Measurements from ENCODE around the gene KATNA1. TPM values are rescaled to one million over a fixed set of nuclear protein-coding genes. Genes with fewer than 3 reads are reported as not detected.

The KATNA1 gene
- total and polyA plus RNA-seq, 4 donors, result 3.1 to 14.5 (median 6.5) TPM

DNA sequence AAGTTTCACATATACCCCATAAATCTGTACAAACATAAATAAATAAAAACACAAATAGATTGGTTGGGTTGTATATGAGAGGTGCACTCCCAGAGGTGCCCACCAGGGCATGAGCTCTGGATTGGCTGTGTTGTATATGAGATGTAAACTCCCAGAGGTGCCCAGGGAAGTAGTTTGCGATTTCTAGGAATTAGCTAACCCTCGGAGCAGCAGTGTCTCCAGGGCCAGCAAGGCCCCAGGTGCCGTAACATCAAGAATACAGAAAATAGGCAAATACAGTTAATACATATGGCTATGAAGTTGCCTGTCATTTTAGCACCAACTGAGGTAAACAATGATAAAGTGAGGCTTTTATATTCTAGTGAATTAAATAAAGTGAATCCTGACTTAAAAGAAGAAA, 87.8 kb downstream of the KATNA1 start:
- no peak for DNase-seq (ENCODE audit: low spot score)
- Histone ChIP-seq H3K9me3 (ENCODE audit: control insufficient read depth in 4 of 4, low read length in 3 of 4) (no peaks in the 10 kb centered on the region), H3K9ac (ENCODE audit: low read depth in 1 of 2, low read length in 2 of 2) (no peak overlapping the region), H3K4me3 (ENCODE audit: low read depth in 1 of 3, low read length in 3 of 3) (no peak overlapping the region), H3K27ac (ENCODE audit: low read depth in 1 of 2, low read length in 2 of 2) (no peak overlapping the region), H3K4me1 (ENCODE audit: control insufficient read depth in 4 of 4, insufficient read depth in 4 of 4, low read length in 3 of 4) (peaks cover 0 to 5% (median 3%) of the 10 kb centered on the region in 4 donors), H3K27me3 (ENCODE audit: control insufficient read depth in 4 of 4, insufficient read depth in 4 of 4, low read length in 3 of 4) (no peaks in the 10 kb centered on the region), H3K36me3 (ENCODE audit: control insufficient read depth in 4 of 4, insufficient read depth in 3 of 4, low read depth in 1 of 4, low read length in 3 of 4) (no peaks in the 10 kb centered on the region)
- TF ChIP-seq, protein P1, sequence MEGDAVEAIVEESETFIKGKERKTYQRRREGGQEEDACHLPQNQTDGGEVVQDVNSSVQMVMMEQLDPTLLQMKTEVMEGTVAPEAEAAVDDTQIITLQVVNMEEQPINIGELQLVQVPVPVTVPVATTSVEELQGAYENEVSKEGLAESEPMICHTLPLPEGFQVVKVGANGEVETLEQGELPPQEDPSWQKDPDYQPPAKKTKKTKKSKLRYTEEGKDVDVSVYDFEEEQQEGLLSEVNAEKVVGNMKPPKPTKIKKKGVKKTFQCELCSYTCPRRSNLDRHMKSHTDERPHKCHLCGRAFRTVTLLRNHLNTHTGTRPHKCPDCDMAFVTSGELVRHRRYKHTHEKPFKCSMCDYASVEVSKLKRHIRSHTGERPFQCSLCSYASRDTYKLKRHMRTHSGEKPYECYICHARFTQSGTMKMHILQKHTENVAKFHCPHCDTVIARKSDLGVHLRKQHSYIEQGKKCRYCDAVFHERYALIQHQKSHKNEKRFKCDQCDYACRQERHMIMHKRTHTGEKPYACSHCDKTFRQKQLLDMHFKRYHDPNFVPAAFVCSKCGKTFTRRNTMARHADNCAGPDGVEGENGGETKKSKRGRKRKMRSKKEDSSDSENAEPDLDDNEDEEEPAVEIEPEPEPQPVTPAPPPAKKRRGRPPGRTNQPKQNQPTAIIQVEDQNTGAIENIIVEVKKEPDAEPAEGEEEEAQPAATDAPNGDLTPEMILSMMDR (IDR thresholded peaks at IDR 0.05; ENCODE audit: low read depth, low read length, missing input control), result peak; percentile 34
- no peak for TF ChIP-seq GABPA (IDR thresholded peaks at IDR 0.05 in 1 of 2, conservative IDR thresholded peaks at IDR 0.05 in 1 of 2)
- peak in 1 of 2 donors; percentile 12 for TF ChIP-seq RAD21 (IDR thresholded peaks at IDR 0.05)
- WGBS, result 71% methylated on average over 3 of the region's 3 CpGs

DNA sequence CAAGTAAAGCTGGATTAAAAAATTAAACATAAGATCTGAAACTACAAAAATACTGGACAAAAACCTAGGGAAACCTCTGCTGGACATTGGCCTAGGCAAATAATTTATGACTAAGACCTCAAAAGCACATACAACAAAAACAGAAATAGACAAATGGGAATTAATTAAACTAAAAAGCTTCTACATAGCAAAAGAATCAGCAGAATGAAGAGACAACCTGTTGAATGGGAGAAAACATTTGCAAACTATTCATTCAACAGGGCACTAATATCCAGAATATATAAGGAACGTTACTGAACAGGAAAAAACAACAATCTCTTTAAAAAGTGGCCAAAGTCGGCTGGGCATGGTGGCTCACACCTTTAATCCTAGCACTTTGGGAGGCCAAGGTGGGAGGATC, 89.1 kb downstream of the KATNA1 start:
- H3K27ac ChIP-seq (ENCODE audit: low read depth in 1 of 2, low read length in 2 of 2), result no peak overlapping the region
- H3K27me3 ChIP-seq (ENCODE audit: control insufficient read depth in 4 of 4, insufficient read depth in 4 of 4, low read length in 3 of 4), result no peaks in the 10 kb centered on the region
- H3K36me3 ChIP-seq (ENCODE audit: control insufficient read depth in 4 of 4, insufficient read depth in 3 of 4, low read depth in 1 of 4, low read length in 3 of 4), result no peaks in the 10 kb centered on the region
- TF ChIP-seq, protein P2, sequence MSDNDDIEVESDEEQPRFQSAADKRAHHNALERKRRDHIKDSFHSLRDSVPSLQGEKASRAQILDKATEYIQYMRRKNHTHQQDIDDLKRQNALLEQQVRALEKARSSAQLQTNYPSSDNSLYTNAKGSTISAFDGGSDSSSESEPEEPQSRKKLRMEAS (IDR thresholded peaks at IDR 0.05), result no peak
- TF ChIP-seq HNF4G (IDR thresholded peaks at IDR 0.05), result no peak
- TF ChIP-seq NR2F2 (IDR thresholded peaks at IDR 0.05), result no peak
- no peaks in the 10 kb centered on the region for H3K9me3 ChIP-seq (ENCODE audit: control insufficient read depth in 4 of 4, low read length in 3 of 4)
- H3K4me3 ChIP-seq (ENCODE audit: low read depth in 1 of 3, low read length in 3 of 3), result no peak overlapping the region
- no peaks in the 10 kb centered on the region for H3K4me1 ChIP-seq (ENCODE audit: control insufficient read depth in 4 of 4, insufficient read depth in 4 of 4, low read length in 3 of 4)
- WGBS, result 73% methylated on average over 2 of the region's 2 CpGs
- H3K9ac ChIP-seq (ENCODE audit: low read depth in 1 of 2, low read length in 2 of 2), result no peak overlapping the region
- DNase-seq (ENCODE audit: low spot score), result no peak

DNA sequence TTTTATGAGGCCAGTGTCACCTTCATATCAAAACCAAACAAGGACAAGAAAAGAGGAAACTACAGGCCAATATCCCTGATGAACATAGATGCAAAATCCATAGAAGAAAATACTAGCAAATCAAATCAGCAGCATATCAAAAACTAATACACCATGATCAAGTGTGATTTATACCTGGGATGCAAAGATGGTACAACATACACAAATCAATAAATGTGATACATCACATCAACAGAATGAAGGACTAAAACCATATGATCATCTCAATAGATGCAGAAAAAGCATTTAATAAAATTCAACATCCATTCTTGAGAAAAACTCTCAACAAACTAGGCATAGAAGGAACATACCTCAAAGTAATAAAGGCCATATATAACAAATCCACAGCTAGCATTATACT, 90.5 kb downstream of the KATNA1 start:
- TF ChIP-seq GABPA (IDR thresholded peaks at IDR 0.05 in 1 of 2, conservative IDR thresholded peaks at IDR 0.05 in 1 of 2) (no peak), RXRA (IDR thresholded peaks at IDR 0.05) (no peak), EGR1 (IDR thresholded peaks at IDR 0.05; ENCODE audit: low read depth in 2 of 2) (no peak), NR2F2 (IDR thresholded peaks at IDR 0.05) (no peak), HNF4G (IDR thresholded peaks at IDR 0.05) (no peak), SP1 (IDR thresholded peaks at IDR 0.05) (no peak), HNF4A (conservative IDR thresholded peaks at IDR 0.05) (no peak), FOXA2 (IDR thresholded peaks at IDR 0.05) (no peak), RAD21 (IDR thresholded peaks at IDR 0.05) (no peak), FOXA1 (IDR thresholded peaks at IDR 0.05) (no peak)
- TF ChIP-seq, protein P3, sequence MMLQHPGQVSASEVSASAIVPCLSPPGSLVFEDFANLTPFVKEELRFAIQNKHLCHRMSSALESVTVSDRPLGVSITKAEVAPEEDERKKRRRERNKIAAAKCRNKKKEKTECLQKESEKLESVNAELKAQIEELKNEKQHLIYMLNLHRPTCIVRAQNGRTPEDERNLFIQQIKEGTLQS (IDR thresholded peaks at IDR 0.05), result no peak
- TF ChIP-seq, protein P4, sequence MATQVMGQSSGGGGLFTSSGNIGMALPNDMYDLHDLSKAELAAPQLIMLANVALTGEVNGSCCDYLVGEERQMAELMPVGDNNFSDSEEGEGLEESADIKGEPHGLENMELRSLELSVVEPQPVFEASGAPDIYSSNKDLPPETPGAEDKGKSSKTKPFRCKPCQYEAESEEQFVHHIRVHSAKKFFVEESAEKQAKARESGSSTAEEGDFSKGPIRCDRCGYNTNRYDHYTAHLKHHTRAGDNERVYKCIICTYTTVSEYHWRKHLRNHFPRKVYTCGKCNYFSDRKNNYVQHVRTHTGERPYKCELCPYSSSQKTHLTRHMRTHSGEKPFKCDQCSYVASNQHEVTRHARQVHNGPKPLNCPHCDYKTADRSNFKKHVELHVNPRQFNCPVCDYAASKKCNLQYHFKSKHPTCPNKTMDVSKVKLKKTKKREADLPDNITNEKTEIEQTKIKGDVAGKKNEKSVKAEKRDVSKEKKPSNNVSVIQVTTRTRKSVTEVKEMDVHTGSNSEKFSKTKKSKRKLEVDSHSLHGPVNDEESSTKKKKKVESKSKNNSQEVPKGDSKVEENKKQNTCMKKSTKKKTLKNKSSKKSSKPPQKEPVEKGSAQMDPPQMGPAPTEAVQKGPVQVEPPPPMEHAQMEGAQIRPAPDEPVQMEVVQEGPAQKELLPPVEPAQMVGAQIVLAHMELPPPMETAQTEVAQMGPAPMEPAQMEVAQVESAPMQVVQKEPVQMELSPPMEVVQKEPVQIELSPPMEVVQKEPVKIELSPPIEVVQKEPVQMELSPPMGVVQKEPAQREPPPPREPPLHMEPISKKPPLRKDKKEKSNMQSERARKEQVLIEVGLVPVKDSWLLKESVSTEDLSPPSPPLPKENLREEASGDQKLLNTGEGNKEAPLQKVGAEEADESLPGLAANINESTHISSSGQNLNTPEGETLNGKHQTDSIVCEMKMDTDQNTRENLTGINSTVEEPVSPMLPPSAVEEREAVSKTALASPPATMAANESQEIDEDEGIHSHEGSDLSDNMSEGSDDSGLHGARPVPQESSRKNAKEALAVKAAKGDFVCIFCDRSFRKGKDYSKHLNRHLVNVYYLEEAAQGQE (IDR thresholded peaks at IDR 0.05), result no peak
- TF ChIP-seq, protein P1 (IDR thresholded peaks at IDR 0.05; ENCODE audit: low read depth, low read length, missing input control), result no peak
- TF ChIP-seq, protein P2 (IDR thresholded peaks at IDR 0.05), result no peak
- H3K9me3 ChIP-seq (ENCODE audit: control insufficient read depth in 4 of 4, low read length in 3 of 4), result no peaks in the 10 kb centered on the region
- H3K27me3 ChIP-seq (ENCODE audit: control insufficient read depth in 4 of 4, insufficient read depth in 4 of 4, low read length in 3 of 4), result no peaks in the 10 kb centered on the region
- no peak overlapping the region for H3K4me3 ChIP-seq (ENCODE audit: low read depth in 1 of 3, low read length in 3 of 3)
- H3K36me3 ChIP-seq (ENCODE audit: control insufficient read depth in 4 of 4, insufficient read depth in 3 of 4, low read depth in 1 of 4, low read length in 3 of 4), result no peaks in the 10 kb centered on the region
- no peak overlapping the region for H3K9ac ChIP-seq (ENCODE audit: low read depth in 1 of 2, low read length in 2 of 2)
- no peak for DNase-seq (ENCODE audit: low spot score)
- no peaks in the 10 kb centered on the region for H3K4me1 ChIP-seq (ENCODE audit: control insufficient read depth in 4 of 4, insufficient read depth in 4 of 4, low read length in 3 of 4)
- H3K27ac ChIP-seq (ENCODE audit: low read depth in 1 of 2, low read length in 2 of 2), result no peak overlapping the region
